Spleen (tissue), 11 donors: Measurements from ENCODE around the gene SLC25A10. TPM values are rescaled to one million over a fixed set of nuclear protein-coding genes. Genes with fewer than 3 reads are reported as not detected.

Source experiments
- DNase-seq: peaks from one replicate; pipeline ENCODE4 v3.0.0-alpha.2; 2020
- H3K27ac ChIP-seq, 8 donors: fragments of 200-600 bp; sonication (generic) in 7 of 8; 1 replicate in 4 of 8; 2 replicates in 4 of 8; pipeline versions ENCODE4 v1.5.0 to v1.8.0; 2016 to 2021; ENCODE audit warnings: inconsistent platforms in 4 of 8, mild to moderate bottlenecking in 4 of 8, moderate library complexity in 1 of 8
- H3K27me3 ChIP-seq, 7 donors: fragments of 200-600 bp; sonication (generic) in 6 of 7; replicated peaks in 1 of 7; 1 replicate in 4 of 7; 2 replicates in 3 of 7; pipeline versions ENCODE4 v1.5.0 to v1.8.0; 2016 to 2021; ENCODE audit warnings: inconsistent platforms in 3 of 7, mild to moderate bottlenecking in 1 of 7
- H3K36me3 ChIP-seq, 6 donors: fragments of 200-600 bp; sonication (generic) in 5 of 6; 1 replicate in 4 of 6; 2 replicates in 2 of 6; pipeline versions ENCODE4 v1.5.0 to v1.8.0; 2016 to 2021; ENCODE audit warnings: inconsistent platforms in 2 of 6
- H3K4me1 ChIP-seq, 6 donors: fragments of 200-600 bp; sonication (generic) in 5 of 6; 1 replicate in 3 of 6; 2 replicates in 3 of 6; pipeline versions ENCODE4 v1.5.0 to v1.8.0; 2016 to 2021; ENCODE audit warnings: inconsistent platforms in 3 of 6
- H3K4me3 ChIP-seq, 8 donors: fragments of 200-600 bp; sonication (generic) in 7 of 8; 1 replicate in 4 of 8; 2 replicates in 4 of 8; pipeline versions ENCODE4 v1.5.0 to v1.8.0; 2016 to 2021; ENCODE audit warnings: inconsistent platforms in 4 of 8, mild to moderate bottlenecking in 4 of 8, moderate library complexity in 2 of 8
- H3K9me3 ChIP-seq, 8 donors: fragments of 200-600 bp; sonication (generic) in 7 of 8; 1 replicate in 4 of 8; 2 replicates in 4 of 8; pipeline versions ENCODE4 v1.5.0 to v1.8.0; 2016 to 2021; ENCODE audit warnings: inconsistent platforms in 4 of 8
- CTCF ChIP-seq, 11 experiments: fragments of 200-600 bp in 7 of 11; fragments of 450-650 bp in 4 of 11; sonication (generic) in 4 of 11; IDR thresholded peaks in 8 of 11; conservative IDR thresholded peaks in 3 of 11; 1 replicate in 7 of 11; 2 replicates in 4 of 11; pipeline versions ENCODE4 v1.4.0 to v1.8.0; 2016 to 2021; ENCODE audit warnings: antibody characterized with exemption in 11 of 11, inconsistent platforms in 4 of 11, mild to moderate bottlenecking in 1 of 11
- POLR2A ChIP-seq, 3 donors: fragments of 450-650 bp; IDR thresholded peaks; one replicate each; pipeline ENCODE4 v1.5.1; 2017; ENCODE audit warnings: antibody characterized with exemption in 3 of 3, mild to moderate bottlenecking in 1 of 3
- POLR2AphosphoS5 ChIP-seq, 3 donors: sonication (generic); formaldehyde crosslinking; IDR thresholded peaks; one replicate each; pipeline ENCODE4 v1.5.1; 2017; ENCODE audit warnings: antibody characterized with exemption in 3 of 3
- WGBS, 5 donors: extraction: QIAGEN DNeasy Blood & Tissue Kit in 3 of 5; methylation state at CpG; one replicate each; pipeline versions ENCODE4 v1.1.5 to v1.1.7; 2013 to 2018; 5-methylcytosine and 5-hydroxymethylcytosine counted together
- intact Hi-C: fragments of 100-400 bp; cut with DNase I; formaldehyde crosslinking; loops from one replicate; pipeline ENCODE4 v1.15.0; 2023; ENCODE audit warnings: low total_unique reads
- polyA plus RNA-seq, 3 donors: library from polyadenylated mRNA; stranded (reverse); fragments of 200-250 nt; gene quantifications; one replicate each; pipeline ENCODE4 v1.2.1, GENCODE V29; 2013
- total RNA-seq, 7 donors: library from RNA; depleted of rRNA in 3 of 7; stranded (reverse); fragments of >200 nt in 3 of 7; fragmentation: NEBNext Ultra II Directional in 4 of 7; extraction: Animal tissue kit (Norgen Biotek cat#: 25700) in 4 of 7; gene quantifications; one replicate each; pipeline versions ENCODE4 v1.1.0 to v1.2.1, GENCODE V29; 2016 to 2021
- donor health status: healthy with polysubstance abuse.
- donor health status: DM: no; HTN: no; CAD: no; lungs with moderate emphysema.
- donor health status: DM: no; HTN: no; CAD: no.
- donor health status: Bipolar disorder and iron deficiency.
- donor health status: healthy.
- donor health status: DM: no; HTN: no; CAD: no.
- donor health status: DM: yes; HTN: yes; CAD: no.

Gene SLC25A10
- total and polyA plus RNA-seq, 10 donors = 2.9 to 7.7 (median 4.0) TPM

- intact Hi-C loops = no loop called here
- H3K27me3 ChIP-seq = peaks cover 0 to 48% (median 1%) of the 10 kb centered on the region in 7 donors
- no peak overlapping the region for H3K27ac ChIP-seq
- DNase-seq = no peak
- H3K4me3 ChIP-seq = no peak overlapping the region
- no peak for TF ChIP-seq POLR2A (IDR thresholded peaks at IDR 0.05)
- TF ChIP-seq POLR2AphosphoS5 (IDR thresholded peaks at IDR 0.05) = no peak
- no peak for TF ChIP-seq CTCF (IDR thresholded peaks at IDR 0.05 in 8 of 11, conservative IDR thresholded peaks at IDR 0.05 in 3 of 11)
- peaks cover 0 to 10% (median 1%) of the 10 kb centered on the region in 6 donors for H3K4me1 ChIP-seq
- 60 to 65% (median 62%) methylated on average over 12 of the region's 12 CpGs for WGBS, 5 donors
- no peaks in the 10 kb centered on the region for H3K9me3 ChIP-seq
- peaks cover 0 to 13% (median 0%) of the 10 kb centered on the region in 6 donors for H3K36me3 ChIP-seq
Measured at GRCh38 chr17:81723651-81724209, 11.6 kb downstream of the SLC25A10 start.

DNA sequence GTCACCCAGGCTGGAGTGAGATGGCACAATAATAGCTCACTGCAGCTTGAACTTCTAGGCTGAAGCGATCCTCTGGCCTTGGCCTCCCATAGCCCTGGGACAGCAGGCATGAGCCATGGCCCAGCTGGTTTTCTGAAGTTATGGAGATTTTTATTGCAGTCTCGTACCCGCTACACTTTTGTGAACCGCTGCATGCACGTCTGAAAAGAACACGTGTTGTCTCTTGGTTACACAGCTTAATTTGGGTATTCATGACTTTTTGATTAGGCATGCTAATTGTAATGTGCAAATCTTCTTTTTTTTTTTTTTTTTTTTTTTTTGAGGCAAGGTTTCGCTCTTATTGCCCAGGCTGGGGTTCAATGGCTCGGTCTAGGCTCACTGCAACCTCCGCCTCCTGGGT is 13.4 kb downstream of the SLC25A10 start:
- H3K4me3 ChIP-seq = no peak overlapping the region
- intact Hi-C loops = no loop called here
- peaks cover 0 to 65% (median 5%) of the 10 kb centered on the region in 7 donors for H3K27me3 ChIP-seq
- peaks cover 0 to 10% (median 1%) of the 10 kb centered on the region in 6 donors for H3K4me1 ChIP-seq
- H3K27ac ChIP-seq = no peak overlapping the region
- 80 to 94% (median 87%) methylated on average over 9 of the region's 9 CpGs for WGBS, 5 donors
- no peaks in the 10 kb centered on the region for H3K9me3 ChIP-seq
- TF ChIP-seq POLR2AphosphoS5 (IDR thresholded peaks at IDR 0.05) (no peak), CTCF (IDR thresholded peaks at IDR 0.05 in 8 of 11, conservative IDR thresholded peaks at IDR 0.05 in 3 of 11) (no peak), POLR2A (IDR thresholded peaks at IDR 0.05) (no peak)
- DNase-seq = no peak
- no peaks in the 10 kb centered on the region for H3K36me3 ChIP-seq

DNA sequence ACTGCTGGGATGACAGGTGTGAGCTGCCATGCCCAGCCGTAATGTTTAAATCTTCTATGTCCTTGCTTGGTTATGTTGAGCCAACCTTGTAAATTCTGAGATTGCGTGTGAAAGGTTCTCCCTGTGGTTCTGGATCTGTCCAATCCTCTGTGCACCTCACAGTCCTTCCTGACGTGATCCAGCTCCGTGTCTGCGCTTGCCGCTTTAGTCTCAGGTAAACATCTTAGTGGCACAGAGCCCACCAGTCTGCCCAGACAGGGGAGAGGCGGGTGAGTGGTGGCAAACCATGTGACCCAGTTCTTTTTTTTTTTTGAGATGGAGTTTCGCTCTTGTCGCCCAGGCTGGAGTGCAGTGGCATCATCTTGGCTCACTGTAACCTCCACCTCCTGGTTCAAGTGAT is 13.9 kb downstream of the SLC25A10 start:
- Histone ChIP-seq H3K27ac (no peak overlapping the region), H3K36me3 (no peaks in the 10 kb centered on the region), H3K9me3 (no peaks in the 10 kb centered on the region), H3K27me3 (peaks cover 0 to 71% (median 5%) of the 10 kb centered on the region in 7 donors), H3K4me3 (no peak overlapping the region), H3K4me1 (peaks cover 0 to 10% (median 1%) of the 10 kb centered on the region in 6 donors)
- TF ChIP-seq POLR2A (IDR thresholded peaks at IDR 0.05) (no peak), CTCF (IDR thresholded peaks at IDR 0.05 in 8 of 11, conservative IDR thresholded peaks at IDR 0.05 in 3 of 11) (no peak), POLR2AphosphoS5 (IDR thresholded peaks at IDR 0.05) (no peak)
- intact Hi-C loops = no loop called here
- WGBS, 5 donors = 71 to 85% (median 78%) methylated on average over 9 of the region's 9 CpGs
- DNase-seq = no peak

DNA sequence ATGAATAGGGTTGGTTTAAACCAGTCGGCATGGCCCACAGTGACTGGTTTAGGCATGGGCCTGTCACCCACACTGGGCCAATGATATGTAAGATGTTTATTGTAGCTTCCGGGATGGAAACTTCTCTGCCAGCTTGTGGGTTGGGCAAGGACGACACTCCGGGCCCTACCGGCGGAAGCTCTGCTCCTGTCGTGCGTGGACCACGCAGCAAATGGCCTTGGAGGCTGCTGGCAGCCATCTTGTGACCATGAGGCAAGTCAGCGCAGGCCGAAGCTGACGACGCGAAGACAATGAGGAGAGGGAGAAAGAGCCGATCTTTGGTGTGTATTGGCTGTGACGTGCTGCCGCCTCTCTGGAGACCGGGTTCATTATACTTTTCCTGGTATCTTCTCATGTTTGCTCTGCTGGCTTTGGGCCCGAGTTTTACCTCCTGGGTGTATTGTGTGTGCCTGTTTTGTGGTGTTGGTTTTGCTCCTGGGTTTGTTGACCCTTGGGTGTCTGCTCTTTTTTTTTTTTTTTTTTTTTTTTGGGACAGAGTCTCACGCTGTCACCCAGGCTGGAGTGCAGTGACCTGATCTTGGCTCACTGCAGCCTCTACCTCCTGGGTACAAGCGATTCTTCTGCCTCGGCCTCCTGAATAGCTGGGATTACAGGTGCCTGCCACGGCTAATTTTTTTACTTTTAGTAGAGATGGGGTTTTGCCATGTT is 15.4 kb downstream of the SLC25A10 start:
- peaks cover 0 to 6% (median 0%) of the 10 kb centered on the region in 6 donors for H3K4me1 ChIP-seq
- TF ChIP-seq POLR2A (IDR thresholded peaks at IDR 0.05) (no peak), CTCF (IDR thresholded peaks at IDR 0.05 in 8 of 11, conservative IDR thresholded peaks at IDR 0.05 in 3 of 11) (no peak), POLR2AphosphoS5 (IDR thresholded peaks at IDR 0.05) (no peak)
- intact Hi-C loops = no loop called here
- no peak for DNase-seq
- no peaks in the 10 kb centered on the region for H3K36me3 ChIP-seq
- H3K4me3 ChIP-seq = no peak overlapping the region
- H3K27ac ChIP-seq = no peak overlapping the region
- 87 to 90% (median 90%) methylated on average over 19 to 23 of the region's 23 CpGs for WGBS, 5 donors
- peaks cover 0 to 82% (median 10%) of the 10 kb centered on the region in 7 donors for H3K27me3 ChIP-seq
- no peaks in the 10 kb centered on the region for H3K9me3 ChIP-seq
